HEK293 (cell line): ENCODE data around the gene ARV1.

ENCODE experiments used
- CTCF ChIA-PET: fragments of 350-600 bp; formaldehyde crosslinking; extraction: SDS; loops from one replicate; lab custom pipeline; 2021; ENCODE audit warnings: antibody characterized with exemption; lab: Yijun Ruan, JAX
- POLR2A ChIA-PET: fragments of 300-600 bp; formaldehyde crosslinking; extraction: SDS; loops from one replicate; lab custom pipeline; 2020; ENCODE audit warnings: antibody characterized with exemption, inconsistent platforms; lab: Yijun Ruan, JAX
- H3K27ac ChIP-seq: fragments of 200-500 bp; sonication (Bioruptor generic); 2 replicates; pipeline ENCODE4 v1.5.1; 2014; ENCODE audit warnings: low read depth, low read length, control low read depth, inconsistent platforms; ENCODE audit errors: extremely low read depth
- H3K36me3 ChIP-seq, 2 experiments: fragments of 200-500 bp in 1 of 2; sonication (Bioruptor generic) in 1 of 2; 1 replicate in 1 of 2; 2 replicates in 1 of 2; pipeline ENCODE4 v1.5.1; 2014 to 2017; ENCODE audit warnings: inconsistent platforms in 2 of 2, low read length in 2 of 2; ENCODE audit not compliant: control insufficient read depth in 2 of 2, insufficient read depth in 1 of 2
- H3K4me1 ChIP-seq: fragments of 200-500 bp; sonication (Bioruptor generic); 2 replicates; pipeline ENCODE4 v1.5.1; 2014; ENCODE audit warnings: mild to moderate bottlenecking, low read length, inconsistent platforms; ENCODE audit not compliant: control insufficient read depth, insufficient read depth
- H3K4me3 ChIP-seq: 2 replicates; pipeline ENCODE4 v1.5.1; 2011; ENCODE audit warnings: low read depth, mild to moderate bottlenecking, control low read depth, low read length, moderate library complexity
- H3K9me3 ChIP-seq: fragments of 200-500 bp; sonication (Bioruptor generic); 2 replicates; pipeline ENCODE4 v1.5.1; 2014; ENCODE audit warnings: low read depth, low read length, inconsistent platforms; ENCODE audit not compliant: control insufficient read depth, insufficient read depth
- BCL11B ChIP-seq: fragments of 450-650 bp; formaldehyde crosslinking; IDR thresholded peaks from 2 replicates; pipeline ENCODE4 v1.5.1; 2016; ENCODE audit warnings: low read depth, missing biosample characterization, missing genetic modification characterization
- GLI4 ChIP-seq: fragments of 450-650 bp; formaldehyde crosslinking; IDR thresholded peaks from 2 replicates; pipeline ENCODE4 v1.5.1; 2016; ENCODE audit warnings: missing biosample characterization, missing genetic modification characterization
- HOXC10 ChIP-seq: sonication (generic); formaldehyde crosslinking; IDR thresholded peaks from 2 replicates; pipeline ENCODE4 v1.8.1; 2023; ENCODE audit warnings: mild to moderate bottlenecking, missing genetic modification reagents
- KLF1 ChIP-seq: fragments of 450-650 bp; formaldehyde crosslinking; IDR thresholded peaks from 2 replicates; pipeline ENCODE4 v1.5.1; 2016; ENCODE audit warnings: missing biosample characterization, missing genetic modification characterization
- MZF1 ChIP-seq: fragments of 450-650 bp; formaldehyde crosslinking; IDR thresholded peaks from 2 replicates; pipeline ENCODE4 v1.5.1; 2017; ENCODE audit warnings: missing biosample characterization, missing genetic modification characterization, borderline replicate concordance
- REPIN1 ChIP-seq: fragments of 450-650 bp; formaldehyde crosslinking; IDR thresholded peaks from 2 replicates; pipeline ENCODE4 v1.5.1; 2017; ENCODE audit warnings: missing biosample characterization, missing genetic modification characterization, low read depth
- SP3 ChIP-seq: fragments of 450-650 bp; formaldehyde crosslinking; IDR thresholded peaks from 2 replicates; pipeline ENCODE4 v1.5.1; 2016; ENCODE audit warnings: missing biosample characterization, missing genetic modification characterization
- YY2 ChIP-seq: fragments of 450-650 bp; formaldehyde crosslinking; IDR thresholded peaks from 2 replicates; pipeline ENCODE4 v1.5.1; 2016; ENCODE audit warnings: missing biosample characterization, missing genetic modification characterization
- ZBTB20 ChIP-seq: fragments of 450-650 bp; formaldehyde crosslinking; IDR thresholded peaks from 2 replicates; pipeline ENCODE4 v1.5.1; 2016; ENCODE audit warnings: missing biosample characterization, missing genetic modification characterization
- ZBTB26 ChIP-seq: fragments of 450-650 bp; formaldehyde crosslinking; optimal IDR thresholded peaks from 2 replicates; pipeline ENCODE3; 2016; ENCODE audit warnings: missing biosample characterization, mild to moderate bottlenecking, missing genetic modification characterization
- ZBTB8A ChIP-seq: fragments of 450-650 bp; formaldehyde crosslinking; IDR thresholded peaks from 2 replicates; pipeline ENCODE4 v1.5.1; 2016; ENCODE audit warnings: missing biosample characterization, missing genetic modification characterization
- ZFP3 ChIP-seq: fragments of 450-650 bp; formaldehyde crosslinking; IDR thresholded peaks from 2 replicates; pipeline ENCODE4 v1.5.1; 2016; ENCODE audit warnings: low read depth, missing biosample characterization, missing genetic modification characterization
- ZFP69B ChIP-seq: fragments of 450-650 bp; formaldehyde crosslinking; IDR thresholded peaks from 2 replicates; pipeline ENCODE4 v1.5.1; 2016; ENCODE audit warnings: missing biosample characterization, missing genetic modification characterization
- ZNF112 ChIP-seq: fragments of 450-650 bp; formaldehyde crosslinking; IDR thresholded peaks from 2 replicates; pipeline ENCODE4 v1.5.0; 2017; ENCODE audit warnings: missing biosample characterization, missing genetic modification characterization
- ZNF184 ChIP-seq: fragments of 450-650 bp; IDR thresholded peaks from 2 replicates; pipeline ENCODE4 v1.5.1; 2018; ENCODE audit warnings: missing biosample characterization, mild to moderate bottlenecking, missing genetic modification characterization
- ZNF239 ChIP-seq: fragments of 450-650 bp; formaldehyde crosslinking; IDR thresholded peaks from 2 replicates; pipeline ENCODE4 v1.5.1; 2016; ENCODE audit warnings: missing biosample characterization, missing genetic modification characterization
- ZNF311 ChIP-seq: fragments of 450-650 bp; formaldehyde crosslinking; IDR thresholded peaks from 2 replicates; pipeline ENCODE4 v1.5.1; 2017; ENCODE audit warnings: missing biosample characterization, missing genetic modification characterization, borderline replicate concordance
- ZNF391 ChIP-seq: fragments of 450-650 bp; formaldehyde crosslinking; IDR thresholded peaks from 2 replicates; pipeline ENCODE4 v1.5.1; 2016; ENCODE audit warnings: low read depth, missing biosample characterization, missing genetic modification characterization, borderline replicate concordance
- ZNF513 ChIP-seq: fragments of 450-650 bp; IDR thresholded peaks from 2 replicates; pipeline ENCODE4 v1.5.1; 2018; ENCODE audit warnings: missing biosample characterization, missing genetic modification characterization
- ZNF629 ChIP-seq: fragments of 450-650 bp; formaldehyde crosslinking; IDR thresholded peaks from 2 replicates; pipeline ENCODE4 v1.5.1; 2017; ENCODE audit warnings: missing biosample characterization, missing genetic modification characterization
- ZNF654 ChIP-seq: fragments of 450-650 bp; formaldehyde crosslinking; IDR thresholded peaks from 2 replicates; pipeline ENCODE4 v1.5.1; 2016; ENCODE audit warnings: low read depth, missing biosample characterization, missing genetic modification characterization
- ZNF677 ChIP-seq: fragments of 450-650 bp; IDR thresholded peaks from 2 replicates; pipeline ENCODE4 v1.5.0; 2018; ENCODE audit warnings: missing biosample characterization, mild to moderate bottlenecking, missing genetic modification characterization, moderate library complexity
- ZNF777 ChIP-seq: fragments of 450-650 bp; formaldehyde crosslinking; IDR thresholded peaks from 2 replicates; pipeline ENCODE4 v1.5.1; 2017; ENCODE audit warnings: missing biosample characterization, missing genetic modification characterization, borderline replicate concordance
- ZNF830 ChIP-seq: fragments of 450-650 bp; IDR thresholded peaks from 2 replicates; pipeline ENCODE4 v1.5.0; 2018; ENCODE audit warnings: missing biosample characterization, missing genetic modification characterization, low read depth, mild to moderate bottlenecking, moderate library complexity
- TF ChIP-seq, protein P1 (sequence below): fragments of 450-650 bp; formaldehyde crosslinking; IDR thresholded peaks from 2 replicates; pipeline ENCODE4 v1.5.1; 2017; ENCODE audit warnings: missing biosample characterization, missing genetic modification characterization
- TF ChIP-seq, protein P2 (sequence below): fragments of 450-650 bp; formaldehyde crosslinking; IDR thresholded peaks from 2 replicates; pipeline ENCODE4 v1.5.1; 2016; ENCODE audit warnings: missing biosample characterization, missing genetic modification characterization
- TF ChIP-seq, protein P3 (sequence below): fragments of 450-650 bp; formaldehyde crosslinking; IDR thresholded peaks from 2 replicates; pipeline ENCODE4 v1.5.1; 2016; ENCODE audit warnings: missing biosample characterization, missing genetic modification characterization

ARV1 gene

DNA sequence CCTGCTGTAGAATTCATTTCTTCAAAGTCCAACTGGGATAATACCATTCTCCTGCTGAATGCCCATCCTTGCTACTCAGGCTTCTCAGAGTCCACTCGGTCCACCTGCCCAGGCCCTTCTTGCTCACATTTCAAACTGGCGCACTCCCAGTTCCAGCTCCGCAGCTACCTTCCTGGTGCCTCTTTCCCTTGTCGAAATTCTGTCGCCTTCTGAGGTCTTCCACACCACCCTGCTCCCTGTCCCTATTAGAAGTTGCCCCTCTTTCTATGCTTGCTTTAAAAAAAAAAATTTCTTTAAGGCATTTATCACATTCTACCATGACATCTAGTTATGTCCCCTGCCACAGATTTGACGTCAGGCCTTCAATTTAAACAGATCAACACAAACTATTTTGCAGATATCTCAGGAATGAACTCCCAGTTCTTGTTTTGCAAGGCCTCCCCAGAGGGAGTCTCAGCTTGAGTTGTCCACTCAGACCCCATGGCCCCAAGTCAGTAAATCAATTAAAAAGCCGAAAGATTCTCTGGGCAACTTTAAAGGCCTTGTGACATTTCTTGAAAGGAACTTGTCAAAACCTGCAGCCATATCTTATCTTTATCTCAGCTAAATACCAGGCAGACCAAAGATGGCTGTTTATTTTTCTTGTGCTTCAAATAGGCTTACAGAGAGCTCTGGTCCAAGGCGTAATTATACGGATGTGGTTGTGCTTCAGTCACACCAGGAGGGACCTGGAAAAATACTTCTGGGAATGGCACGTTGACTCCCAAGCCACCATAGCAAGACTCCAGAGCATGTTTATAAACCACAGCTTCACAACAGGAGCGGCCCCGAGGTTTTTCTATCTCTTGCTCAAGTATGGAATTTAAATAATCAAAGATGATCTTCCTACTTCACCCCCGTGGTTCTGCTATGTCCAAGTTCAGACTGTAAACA is 59.0 kb downstream of the ARV1 start:
- H3K36me3 ChIP-seq = no peaks in the 10 kb centered on the region
- CTCF ChIA-PET = interaction anchor here (0.6 to 1.2 kb wide), 8 partner anchors 22 to 396 kb away, joined by 3 to 9 read pairs (median 3); partner anchors contain the start of gene COG2
- peak overlapping the region; percentile 78 for H3K27ac ChIP-seq
- H3K4me1 ChIP-seq = peaks cover 18% of the 10 kb centered on the region
- POLR2A ChIA-PET = interaction anchor here (0.6 to 1.9 kb wide), 8 partner anchors 12 to 300 kb away, joined by 3 to 5 read pairs (median 4); partner anchors contain the start of genes ARV1, EXOC8, SPRTN and TRIM67
- no peaks in the 10 kb centered on the region for H3K9me3 ChIP-seq
- H3K4me3 ChIP-seq = no peak overlapping the region
- TF ChIP-seq ZBTB8A (tag by site-specific recombination) (peak; percentile 84), ZNF311 (tag by site-specific recombination) (no peak), SP3 (tag by site-specific recombination) (no peak), HOXC10 (no peak), ZNF830 (no peak), ZNF777 (tag by site-specific recombination) (no peak), YY2 (tag by site-specific recombination) (no peak), MZF1 (tag by site-specific recombination) (peak; percentile 74), ZNF239 (no peak), KLF1 (tag by site-specific recombination) (no peak), ZBTB26 (tag by site-specific recombination) (no peak), BCL11B (tag by site-specific recombination) (no peak), GLI4 (tag by site-specific recombination) (no peak), ZNF513 (tag by site-specific recombination) (no peak), ZBTB20 (tag by site-specific recombination) (no peak), REPIN1 (tag by site-specific recombination) (peak; percentile 77; the same call in 1 of the 2 replicates), ZFP3 (tag by site-specific recombination) (no peak), ZFP69B (tag by site-specific recombination) (peak; percentile 32; the same call in 1 of the 2 replicates), ZNF112 (tag by site-specific recombination) (no peak), ZNF629 (tag by site-specific recombination) (peak; percentile 91), ZNF391 (tag by site-specific recombination) (no peak), ZNF654 (tag by site-specific recombination) (no peak), ZNF184 (tag by site-specific recombination) (no peak), ZNF677 (tag by site-specific recombination) (no peak)
- TF ChIP-seq, protein P1, sequence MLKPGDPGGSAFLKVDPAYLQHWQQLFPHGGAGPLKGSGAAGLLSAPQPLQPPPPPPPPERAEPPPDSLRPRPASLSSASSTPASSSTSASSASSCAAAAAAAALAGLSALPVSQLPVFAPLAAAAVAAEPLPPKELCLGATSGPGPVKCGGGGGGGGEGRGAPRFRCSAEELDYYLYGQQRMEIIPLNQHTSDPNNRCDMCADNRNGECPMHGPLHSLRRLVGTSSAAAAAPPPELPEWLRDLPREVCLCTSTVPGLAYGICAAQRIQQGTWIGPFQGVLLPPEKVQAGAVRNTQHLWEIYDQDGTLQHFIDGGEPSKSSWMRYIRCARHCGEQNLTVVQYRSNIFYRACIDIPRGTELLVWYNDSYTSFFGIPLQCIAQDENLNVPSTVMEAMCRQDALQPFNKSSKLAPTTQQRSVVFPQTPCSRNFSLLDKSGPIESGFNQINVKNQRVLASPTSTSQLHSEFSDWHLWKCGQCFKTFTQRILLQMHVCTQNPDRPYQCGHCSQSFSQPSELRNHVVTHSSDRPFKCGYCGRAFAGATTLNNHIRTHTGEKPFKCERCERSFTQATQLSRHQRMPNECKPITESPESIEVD (tag by site-specific recombination) = peak; percentile 92
- TF ChIP-seq, protein P2, sequence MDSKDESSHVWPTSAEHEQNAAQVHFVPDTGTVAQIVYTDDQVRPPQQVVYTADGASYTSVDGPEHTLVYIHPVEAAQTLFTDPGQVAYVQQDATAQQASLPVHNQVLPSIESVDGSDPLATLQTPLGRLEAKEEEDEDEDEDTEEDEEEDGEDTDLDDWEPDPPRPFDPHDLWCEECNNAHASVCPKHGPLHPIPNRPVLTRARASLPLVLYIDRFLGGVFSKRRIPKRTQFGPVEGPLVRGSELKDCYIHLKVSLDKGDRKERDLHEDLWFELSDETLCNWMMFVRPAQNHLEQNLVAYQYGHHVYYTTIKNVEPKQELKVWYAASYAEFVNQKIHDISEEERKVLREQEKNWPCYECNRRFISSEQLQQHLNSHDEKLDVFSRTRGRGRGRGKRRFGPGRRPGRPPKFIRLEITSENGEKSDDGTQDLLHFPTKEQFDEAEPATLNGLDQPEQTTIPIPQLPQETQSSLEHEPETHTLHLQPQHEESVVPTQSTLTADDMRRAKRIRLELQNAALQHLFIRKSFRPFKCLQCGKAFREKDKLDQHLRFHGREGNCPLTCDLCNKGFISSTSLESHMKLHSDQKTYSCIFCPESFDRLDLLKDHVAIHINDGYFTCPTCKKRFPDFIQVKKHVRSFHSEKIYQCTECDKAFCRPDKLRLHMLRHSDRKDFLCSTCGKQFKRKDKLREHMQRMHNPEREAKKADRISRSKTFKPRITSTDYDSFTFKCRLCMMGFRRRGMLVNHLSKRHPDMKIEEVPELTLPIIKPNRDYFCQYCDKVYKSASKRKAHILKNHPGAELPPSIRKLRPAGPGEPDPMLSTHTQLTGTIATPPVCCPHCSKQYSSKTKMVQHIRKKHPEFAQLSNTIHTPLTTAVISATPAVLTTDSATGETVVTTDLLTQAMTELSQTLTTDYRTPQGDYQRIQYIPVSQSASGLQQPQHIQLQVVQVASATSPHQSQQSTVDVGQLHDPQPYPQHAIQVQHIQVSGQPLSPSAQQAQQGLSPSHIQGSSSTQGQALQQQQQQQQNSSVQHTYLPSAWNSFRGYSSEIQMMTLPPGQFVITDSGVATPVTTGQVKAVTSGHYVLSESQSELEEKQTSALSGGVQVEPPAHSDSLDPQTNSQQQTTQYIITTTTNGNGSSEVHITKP (tag by site-specific recombination) = peak; percentile 25
- TF ChIP-seq, protein P3, sequence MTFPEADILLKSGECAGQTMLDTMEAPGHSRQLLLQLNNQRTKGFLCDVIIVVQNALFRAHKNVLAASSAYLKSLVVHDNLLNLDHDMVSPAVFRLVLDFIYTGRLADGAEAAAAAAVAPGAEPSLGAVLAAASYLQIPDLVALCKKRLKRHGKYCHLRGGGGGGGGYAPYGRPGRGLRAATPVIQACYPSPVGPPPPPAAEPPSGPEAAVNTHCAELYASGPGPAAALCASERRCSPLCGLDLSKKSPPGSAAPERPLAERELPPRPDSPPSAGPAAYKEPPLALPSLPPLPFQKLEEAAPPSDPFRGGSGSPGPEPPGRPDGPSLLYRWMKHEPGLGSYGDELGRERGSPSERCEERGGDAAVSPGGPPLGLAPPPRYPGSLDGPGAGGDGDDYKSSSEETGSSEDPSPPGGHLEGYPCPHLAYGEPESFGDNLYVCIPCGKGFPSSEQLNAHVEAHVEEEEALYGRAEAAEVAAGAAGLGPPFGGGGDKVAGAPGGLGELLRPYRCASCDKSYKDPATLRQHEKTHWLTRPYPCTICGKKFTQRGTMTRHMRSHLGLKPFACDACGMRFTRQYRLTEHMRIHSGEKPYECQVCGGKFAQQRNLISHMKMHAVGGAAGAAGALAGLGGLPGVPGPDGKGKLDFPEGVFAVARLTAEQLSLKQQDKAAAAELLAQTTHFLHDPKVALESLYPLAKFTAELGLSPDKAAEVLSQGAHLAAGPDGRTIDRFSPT = no peak
